ENCODE results near the gene MYO1G.

GRCh38 chr7:45015313-45015712 is 36.5 kb upstream of the MYO1G start:
- TF ChIP-seq CTCF (IDR thresholded peaks at IDR 0.05) (no peak), POLR2A (IDR thresholded peaks at IDR 0.05) (no peak)

All from esophagus squamous epithelium (tissue), 4 donors.